GM19463 (cell line): ENCODE results near the gene CSPG5.

ENCODE experiments used
- ATAC-seq: cut with Tn5 transposase; IDR thresholded peaks from one replicate; pipeline ENCODE4 v1.9.1; 2021; ENCODE audit warnings: mild to moderate bottlenecking, moderate library complexity; ENCODE audit not compliant: unreplicated experiment

The CSPG5 gene

GRCh38 chr3:47588053-47588452 lies 9.4 kb upstream of the CSPG5 start:
- ATAC-seq = no peak

DNA sequence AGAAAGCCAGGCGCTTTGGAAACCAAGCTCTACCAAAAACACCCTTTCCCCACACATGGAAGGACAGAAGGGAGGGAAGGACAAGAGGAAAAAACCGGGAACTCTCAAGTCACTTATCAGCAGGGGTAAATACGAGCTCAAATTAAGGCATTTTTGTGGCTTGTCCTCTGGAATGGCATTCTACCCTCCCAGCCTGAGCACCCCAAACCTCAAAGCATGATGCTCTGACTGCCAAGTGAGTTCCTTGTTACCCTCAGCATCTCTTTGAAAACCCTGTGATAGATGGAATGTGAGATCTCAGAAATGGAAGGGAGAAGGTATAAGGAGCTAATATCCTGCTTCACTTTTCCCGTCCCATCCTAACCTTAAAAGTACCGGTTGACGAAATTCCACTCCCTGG lies 8.1 kb upstream of the CSPG5 start:
- no peak for ATAC-seq

GRCh38 chr3:47583320-47584075 lies 4.8 kb upstream of the CSPG5 start:
- no peak for ATAC-seq

GRCh38 chr3:47581835-47582234 lies 3.2 kb upstream of the CSPG5 start:
- no peak for ATAC-seq

- ATAC-seq = no peak
These were observed 2.8 kb upstream of the CSPG5 start for GRCh38 chr3:47581422-47581821.

DNA sequence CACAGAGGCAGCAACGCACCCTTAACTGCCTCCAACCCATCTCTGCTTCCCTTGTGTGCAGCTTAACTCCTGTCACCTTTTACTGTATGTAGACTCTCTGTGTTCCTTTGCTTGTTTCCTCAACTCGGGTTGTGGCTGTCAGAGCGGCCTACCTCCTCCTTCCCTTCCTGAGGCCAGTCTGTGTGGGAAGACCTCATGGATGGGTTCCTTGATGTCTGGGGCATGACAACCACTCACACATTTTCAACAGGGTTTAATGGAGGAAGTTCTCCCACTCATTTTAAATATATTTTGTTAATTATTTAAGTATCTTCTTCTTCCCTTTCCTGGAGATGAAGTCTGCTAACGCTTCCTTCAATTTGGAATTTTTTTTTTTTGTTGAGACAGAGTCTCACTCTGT lies 1.8 kb upstream of the CSPG5 start:
- no peak for ATAC-seq

- no peak for ATAC-seq
These were observed 1.2 kb upstream of the CSPG5 start for GRCh38 chr3:47579875-47580274.

DNA sequence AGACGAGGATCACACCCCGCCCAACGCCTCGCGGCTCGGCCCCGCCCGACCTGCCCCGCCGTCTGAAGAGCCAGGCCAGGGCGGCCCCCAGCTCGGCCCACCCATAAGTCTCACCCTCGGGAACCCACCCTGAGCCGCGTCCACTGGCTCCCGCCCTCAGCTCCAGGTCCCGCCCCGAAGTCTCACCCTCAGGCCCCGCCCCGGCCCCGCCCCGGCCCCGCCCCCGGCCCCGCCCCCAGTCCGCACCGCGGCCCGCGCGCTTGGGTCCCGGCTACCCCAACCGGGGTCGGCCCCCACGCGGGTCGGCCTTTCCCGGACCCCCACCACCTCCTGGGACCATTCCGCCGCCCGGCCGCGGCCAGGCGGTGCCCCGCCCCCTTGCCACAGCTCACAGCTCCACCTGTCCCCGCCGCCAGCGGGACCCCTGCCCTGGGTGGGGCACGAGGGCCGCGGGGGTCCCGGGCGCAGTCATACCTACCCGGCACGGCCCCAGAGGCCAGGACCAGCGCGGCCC lies 489 bp downstream of the CSPG5 start:
- no peak for ATAC-seq

- ATAC-seq = no peak
These were observed 1.0 kb downstream of the CSPG5 start for GRCh38 chr3:47577583-47578118.

- ATAC-seq = no peak
These were observed 5.2 kb downstream of the CSPG5 start for GRCh38 chr3:47573190-47574172.

DNA sequence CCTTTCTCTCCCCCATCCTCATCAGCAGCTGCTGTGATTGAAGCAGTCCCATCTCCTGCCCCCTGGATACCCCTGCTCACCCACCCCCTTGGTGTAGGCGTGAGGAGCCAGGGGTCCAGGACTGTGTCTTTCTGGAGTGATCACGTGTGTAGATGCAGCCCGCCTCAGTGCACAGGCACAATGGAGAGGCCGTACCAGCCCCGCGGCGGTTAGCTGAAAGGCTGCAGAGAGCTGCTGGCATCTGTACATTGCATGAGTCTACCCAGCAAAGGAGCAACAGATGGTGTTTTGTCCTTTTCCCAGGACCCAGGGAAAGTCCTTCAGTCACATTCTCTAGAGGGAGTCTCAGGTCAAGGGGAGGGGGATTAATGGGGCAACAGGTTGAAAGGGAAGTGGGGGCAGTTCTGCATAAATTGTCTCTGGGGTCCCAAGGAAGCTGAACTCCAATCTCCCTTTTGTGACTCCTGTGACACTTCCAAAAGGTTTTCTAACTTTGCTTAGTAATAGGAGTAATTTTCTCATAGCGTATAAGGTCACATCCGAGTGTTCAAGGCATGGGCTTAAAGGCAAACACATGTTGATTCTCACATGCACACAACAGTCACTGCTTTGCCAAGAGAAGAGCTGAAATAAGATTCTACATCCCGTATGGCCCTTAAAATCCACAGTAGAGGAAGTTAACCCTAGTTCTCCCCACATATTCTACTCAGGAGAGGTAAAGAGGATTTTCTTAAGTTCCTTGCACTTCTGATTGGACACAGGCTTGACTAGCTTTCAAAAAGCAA lies 7.1 kb downstream of the CSPG5 start:
- no peak for ATAC-seq

DNA sequence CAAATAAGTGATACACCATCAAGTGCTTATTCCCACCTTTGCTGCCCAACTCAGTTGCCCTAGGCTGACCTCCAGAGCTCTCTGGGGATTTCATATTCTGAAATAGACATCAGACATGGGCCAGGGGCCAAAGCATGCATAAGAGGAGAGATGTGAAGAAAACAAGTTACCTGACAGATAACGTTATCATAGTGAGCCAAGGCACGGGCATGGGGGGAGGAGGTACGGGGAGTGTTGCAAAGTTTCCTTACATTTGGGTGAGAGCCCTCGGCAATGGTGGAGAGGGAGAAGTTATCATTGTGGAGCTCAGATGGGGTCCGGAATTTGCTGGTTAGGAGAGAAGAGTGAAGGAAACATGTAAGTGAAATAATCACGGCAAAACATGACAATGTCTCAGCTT lies 9.8 kb downstream of the CSPG5 start:
- ATAC-seq = no peak

DNA sequence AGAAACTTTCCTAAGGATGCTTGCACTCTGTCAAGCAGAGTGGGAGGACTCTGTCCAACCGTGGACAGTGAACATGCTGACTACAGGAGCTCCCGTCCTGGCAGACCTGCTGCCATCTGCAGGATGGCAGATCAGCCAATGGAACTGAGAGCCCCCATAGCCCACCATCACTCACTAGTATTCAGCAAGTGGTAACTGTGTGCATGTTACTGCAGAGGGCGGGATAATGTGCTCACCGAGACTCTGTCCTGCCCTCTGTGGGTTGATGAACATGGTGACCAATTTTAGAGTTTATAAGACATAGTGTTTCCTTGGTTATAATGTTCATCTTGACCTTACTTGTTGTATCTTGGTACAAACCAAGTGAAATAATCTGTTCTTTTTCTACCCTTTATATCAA lies 11.5 kb downstream of the CSPG5 start:
- ATAC-seq = no peak

DNA sequence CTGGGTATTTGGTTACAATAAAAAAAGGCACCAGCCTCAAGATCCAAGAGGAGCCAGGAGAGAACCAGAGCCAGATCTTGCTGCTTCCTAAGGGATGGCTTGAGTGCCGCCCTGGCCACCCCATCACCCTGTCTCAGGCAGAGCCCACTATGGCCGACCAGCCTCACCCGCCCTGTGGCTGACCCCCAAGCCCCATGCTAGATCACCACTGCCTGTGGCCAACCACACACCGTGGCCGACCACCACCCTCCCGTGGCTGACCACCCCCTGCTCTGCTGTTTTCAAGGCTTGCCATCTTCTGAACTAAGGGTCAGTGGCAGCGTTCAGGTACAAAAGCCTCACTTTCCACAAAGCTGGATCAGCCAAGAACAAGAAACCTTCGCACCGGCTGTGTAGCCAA lies 12.0 kb downstream of the CSPG5 start:
- no peak for ATAC-seq

DNA sequence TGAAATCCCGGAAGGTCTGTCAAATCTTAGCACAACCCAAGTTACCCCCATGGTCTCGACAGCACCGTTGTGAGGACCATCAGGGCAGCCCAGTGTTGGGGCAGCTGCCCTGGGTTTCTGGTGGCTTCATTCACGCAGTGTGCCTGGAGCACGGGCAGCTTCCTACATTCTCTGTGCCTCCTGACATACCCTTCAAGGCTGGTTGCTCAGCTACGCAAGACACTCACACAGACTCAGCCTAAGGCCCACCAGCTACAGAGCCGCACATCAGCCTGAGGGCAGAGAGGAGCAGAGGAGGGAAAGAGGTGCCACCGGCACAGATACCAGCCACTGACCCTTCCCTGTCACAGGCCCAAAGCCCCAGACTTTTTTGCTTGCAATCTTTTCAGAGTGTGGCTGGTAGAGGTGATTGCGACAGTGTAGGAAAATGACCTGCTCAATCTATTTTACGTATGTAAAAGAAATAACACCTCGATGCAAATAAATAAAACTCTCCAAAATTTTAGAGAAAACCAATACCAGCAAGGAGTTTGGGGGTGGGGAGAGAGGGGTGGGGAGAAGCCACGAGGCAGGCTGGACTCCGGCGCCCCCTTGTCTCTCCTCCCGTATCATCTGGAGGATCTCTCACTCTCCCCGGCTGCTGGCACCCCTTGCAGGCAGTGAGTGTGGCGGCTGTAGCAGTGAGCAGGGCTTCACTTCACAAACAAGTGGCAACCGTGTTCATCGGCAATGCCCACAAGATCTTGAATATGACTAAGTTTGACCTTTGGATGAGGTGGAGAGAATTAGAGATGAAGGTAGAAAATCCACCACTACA lies 12.7 kb downstream of the CSPG5 start:
- ATAC-seq = no peak

GRCh38 chr3:47556351-47556750 lies 22.3 kb downstream of the CSPG5 start:
- no peak for ATAC-seq

DNA sequence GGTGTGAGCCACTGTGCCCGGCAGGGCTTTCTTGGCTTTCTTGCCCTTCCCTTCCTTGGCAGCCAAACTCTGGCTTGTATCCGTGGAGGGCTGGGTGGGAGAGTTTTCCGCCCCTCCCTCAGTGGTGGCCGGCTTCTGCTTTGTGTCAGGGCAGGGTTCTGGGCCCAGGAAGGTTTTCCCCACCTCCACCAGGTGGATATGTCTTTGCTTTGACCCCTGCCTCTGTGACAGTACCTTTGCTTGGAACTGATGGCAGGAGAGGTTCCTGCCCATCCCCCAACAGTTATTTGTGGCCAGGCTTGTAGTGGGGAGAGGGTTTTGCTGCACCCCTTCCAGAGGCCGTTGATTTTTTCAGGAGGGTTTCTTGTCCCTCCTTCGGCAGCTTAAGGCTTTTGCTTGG lies 24.3 kb downstream of the CSPG5 start:
- ATAC-seq = no peak

DNA sequence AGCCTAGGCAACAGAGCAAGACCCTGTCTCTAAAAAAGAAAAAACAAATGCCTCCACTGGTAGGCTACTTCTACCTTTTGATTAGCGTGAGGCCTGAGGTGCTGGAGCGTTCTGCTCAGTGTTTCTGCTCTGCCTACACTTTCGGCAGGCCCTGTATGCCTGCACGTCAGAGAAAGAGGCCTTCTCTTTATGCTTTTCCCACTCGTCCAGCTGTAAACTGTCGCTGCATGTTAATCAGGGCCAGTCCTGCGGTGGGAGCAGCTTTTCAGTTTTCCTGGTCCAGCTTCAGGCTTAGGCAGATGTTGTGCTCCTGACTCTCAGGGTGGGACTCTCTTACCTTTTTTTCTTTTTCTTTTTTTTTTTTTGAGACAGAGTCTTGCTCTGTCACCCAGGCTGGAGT lies 25.3 kb downstream of the CSPG5 start:
- no peak for ATAC-seq

GRCh38 chr3:47542471-47543173 lies 36.0 kb downstream of the CSPG5 start:
- ATAC-seq = no peak
